ENCODE data around the gene TYSND1. TPM values are rescaled to one million over a fixed set of nuclear protein-coding genes. Genes with fewer than 3 reads are reported as not detected.
A peak's percentile ranks its signal among the peaks of the same experiment; 100 is the strongest.

Gene TYSND1
- total and polyA plus RNA-seq, 7 donors, result 2.4 to 7.5 (median 4.1) TPM

DNA sequence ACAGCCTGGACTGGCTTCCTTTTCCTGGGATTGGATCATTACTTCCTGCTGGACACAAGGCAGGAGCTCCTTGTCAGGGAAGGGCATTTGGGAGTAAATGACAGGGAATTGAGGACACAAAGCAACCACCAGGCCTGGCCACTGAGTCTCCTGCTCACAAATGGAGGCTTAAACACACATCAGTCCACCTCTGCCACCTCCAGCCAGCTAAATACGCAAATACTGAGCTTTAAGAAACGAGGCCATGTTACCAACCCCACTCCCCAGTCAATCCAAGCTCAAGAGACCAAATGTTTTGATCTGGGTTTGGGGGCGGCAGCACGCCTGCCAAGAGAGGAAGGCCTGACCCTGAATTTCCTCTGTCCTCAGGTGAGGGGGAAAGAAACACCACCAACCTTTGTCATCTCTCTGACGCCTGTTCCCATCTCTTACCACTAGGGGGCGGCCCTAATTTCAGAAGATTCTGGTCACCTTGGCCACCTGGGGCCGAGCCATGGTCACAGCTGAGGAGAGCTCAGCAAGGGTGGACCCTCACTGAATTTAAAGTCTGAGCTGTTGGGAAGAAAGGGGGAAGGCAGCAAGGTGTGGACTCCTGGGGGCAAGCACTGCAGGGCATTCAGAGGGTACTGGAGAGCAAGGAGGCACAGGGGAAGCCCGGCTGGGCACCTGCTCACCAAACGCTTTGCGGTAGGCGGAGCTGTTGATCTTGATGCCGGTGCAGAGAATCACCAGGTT lies 30.4 kb downstream of the TYSND1 start:
- H3K4me3 ChIP-seq, result no peak overlapping the region
- peaks cover 7% of the 10 kb centered on the region for H3K4me1 ChIP-seq
- peak; percentile 38 to 67 for DNase-seq
- no peak overlapping the region for H3K27ac ChIP-seq
- WGBS, 3 donors, result 51 to 57% (median 56%) methylated on average over 11 to 12 of the region's 12 CpGs
- peaks cover 4 to 89% of the 10 kb centered on the region in 2 donors for H3K36me3 ChIP-seq (ENCODE audit: insufficient read depth in 1 of 2, low read depth in 1 of 2)
- peak; percentile 66 to 81 (median 76) for ATAC-seq
- no peaks in the 10 kb centered on the region for H3K9me3 ChIP-seq
- H3K27me3 ChIP-seq (ENCODE audit: insufficient read depth in 3 of 3, low read length in 2 of 3), result no peaks in the 10 kb centered on the region
- TF ChIP-seq, protein P1, sequence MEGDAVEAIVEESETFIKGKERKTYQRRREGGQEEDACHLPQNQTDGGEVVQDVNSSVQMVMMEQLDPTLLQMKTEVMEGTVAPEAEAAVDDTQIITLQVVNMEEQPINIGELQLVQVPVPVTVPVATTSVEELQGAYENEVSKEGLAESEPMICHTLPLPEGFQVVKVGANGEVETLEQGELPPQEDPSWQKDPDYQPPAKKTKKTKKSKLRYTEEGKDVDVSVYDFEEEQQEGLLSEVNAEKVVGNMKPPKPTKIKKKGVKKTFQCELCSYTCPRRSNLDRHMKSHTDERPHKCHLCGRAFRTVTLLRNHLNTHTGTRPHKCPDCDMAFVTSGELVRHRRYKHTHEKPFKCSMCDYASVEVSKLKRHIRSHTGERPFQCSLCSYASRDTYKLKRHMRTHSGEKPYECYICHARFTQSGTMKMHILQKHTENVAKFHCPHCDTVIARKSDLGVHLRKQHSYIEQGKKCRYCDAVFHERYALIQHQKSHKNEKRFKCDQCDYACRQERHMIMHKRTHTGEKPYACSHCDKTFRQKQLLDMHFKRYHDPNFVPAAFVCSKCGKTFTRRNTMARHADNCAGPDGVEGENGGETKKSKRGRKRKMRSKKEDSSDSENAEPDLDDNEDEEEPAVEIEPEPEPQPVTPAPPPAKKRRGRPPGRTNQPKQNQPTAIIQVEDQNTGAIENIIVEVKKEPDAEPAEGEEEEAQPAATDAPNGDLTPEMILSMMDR (IDR thresholded peaks at IDR 0.05), result peak; percentile 84
- intact Hi-C loops (cut with DNase I), result no loop called here

DNA sequence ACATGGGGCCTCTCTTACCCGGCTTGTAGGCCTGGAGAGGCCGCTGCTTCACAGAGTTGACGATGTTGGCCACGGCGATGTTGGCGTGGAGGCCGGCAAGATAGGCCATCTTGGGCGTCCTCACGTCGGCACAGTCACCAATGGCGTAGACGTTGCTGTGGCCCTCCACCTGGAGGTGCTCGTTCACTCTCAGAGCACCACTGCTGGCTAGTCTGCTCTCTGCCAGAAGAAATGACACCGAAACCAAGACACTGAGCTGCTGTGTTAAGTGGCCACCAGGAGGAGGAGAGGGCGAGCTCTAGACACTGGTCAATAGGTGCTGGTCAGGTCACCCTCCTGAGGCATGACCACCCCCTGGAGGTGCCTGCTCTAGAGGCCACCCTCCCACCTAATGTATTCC lies 31.6 kb downstream of the TYSND1 start:
- Histone ChIP-seq H3K4me3 (no peak overlapping the region), H3K9me3 (no peaks in the 10 kb centered on the region), H3K27me3 (ENCODE audit: insufficient read depth in 3 of 3, low read length in 2 of 3) (no peaks in the 10 kb centered on the region), H3K27ac (no peak overlapping the region), H3K36me3 (ENCODE audit: insufficient read depth in 1 of 2, low read depth in 1 of 2) (peaks cover 4 to 91% of the 10 kb centered on the region in 2 donors), H3K4me1 (peaks cover 7% of the 10 kb centered on the region)
- intact Hi-C loops (cut with DNase I), result no loop called here
- TF ChIP-seq, protein P1 (IDR thresholded peaks at IDR 0.05), result no peak
- DNase-seq (no peak), ATAC-seq (no peak)
- 96 to 97% (median 97%) methylated on average over 15 of the region's 15 CpGs for WGBS, 3 donors

DNA sequence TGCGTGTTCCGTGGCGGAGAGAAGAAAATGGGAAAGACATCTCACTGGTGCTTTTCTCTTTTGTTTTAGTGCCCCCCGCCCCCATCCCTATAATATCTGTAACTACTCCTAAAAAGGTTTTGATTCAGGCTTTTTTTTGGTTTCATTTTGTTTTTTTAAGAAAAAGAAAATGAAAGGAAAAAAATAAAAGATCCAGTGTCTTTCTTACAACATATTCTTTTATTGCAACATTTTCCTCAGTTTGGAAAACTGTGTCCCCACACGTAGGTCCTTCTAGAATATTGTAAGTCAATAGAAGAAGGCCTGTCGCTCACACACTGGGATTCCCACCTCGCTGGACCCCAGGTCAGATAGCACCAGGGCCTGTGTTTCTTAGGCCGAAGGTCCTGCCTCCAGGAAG lies 34.4 kb downstream of the TYSND1 start:
- DNase-seq (no peak), ATAC-seq (no peak)
- Histone ChIP-seq H3K4me1 (no peaks in the 10 kb centered on the region), H3K27ac (no peak overlapping the region), H3K9me3 (no peaks in the 10 kb centered on the region), H3K27me3 (ENCODE audit: insufficient read depth in 3 of 3, low read length in 2 of 3) (no peaks in the 10 kb centered on the region), H3K36me3 (ENCODE audit: insufficient read depth in 1 of 2, low read depth in 1 of 2) (peaks cover 4 to 85% of the 10 kb centered on the region in 2 donors), H3K4me3 (no peak overlapping the region)
- 88 to 94% (median 89%) methylated on average over 8 of the region's 8 CpGs for WGBS, 3 donors
- intact Hi-C loops (cut with DNase I), result no loop called here
- TF ChIP-seq, protein P1 (IDR thresholded peaks at IDR 0.05), result no peak

DNA sequence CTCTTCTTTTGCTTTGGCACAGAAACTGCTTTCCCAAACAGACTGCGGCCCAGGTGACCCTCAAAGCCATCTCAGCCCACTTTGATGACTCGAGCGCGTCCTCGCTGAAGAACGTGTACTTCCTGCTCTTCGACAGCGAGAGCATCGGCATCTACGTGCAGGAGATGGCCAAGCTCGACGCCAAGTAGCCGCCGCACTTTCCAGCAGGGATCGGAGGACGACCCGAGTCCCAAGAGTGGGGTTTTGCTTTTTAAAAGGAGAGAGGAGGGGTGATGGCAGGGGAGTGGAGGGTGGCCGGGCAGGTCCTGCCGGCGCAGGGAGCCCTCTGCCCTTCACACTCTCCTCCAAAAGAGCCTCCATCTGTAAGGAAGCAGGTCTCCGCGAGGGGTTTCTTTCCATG lies 35.0 kb downstream of the TYSND1 start:
- intact Hi-C loops (cut with DNase I), result no loop called here
- DNase-seq (no peak), ATAC-seq (no peak)
- Histone ChIP-seq H3K27me3 (ENCODE audit: insufficient read depth in 3 of 3, low read length in 2 of 3) (no peaks in the 10 kb centered on the region), H3K9me3 (no peaks in the 10 kb centered on the region), H3K4me1 (no peaks in the 10 kb centered on the region), H3K36me3 (ENCODE audit: insufficient read depth in 1 of 2, low read depth in 1 of 2) (peaks cover 4 to 79% of the 10 kb centered on the region in 2 donors), H3K4me3 (no peak overlapping the region), H3K27ac (no peak overlapping the region)
- 93 to 94% (median 94%) methylated on average over 22 of the region's 22 CpGs for WGBS, 3 donors
- TF ChIP-seq, protein P1 (IDR thresholded peaks at IDR 0.05), result no peak
